Right ventricle myocardium inferior (tissue), 1 donor: ENCODE results near the gene CRIP1. TPM values are rescaled to one million over a fixed set of nuclear protein-coding genes. Genes with fewer than 3 reads are reported as not detected.
A peak's percentile ranks its signal among the peaks of the same experiment; 100 is the strongest.

Experiments
- ATAC-seq: fragments of 200-7000 bp; cut with Tn5 transposase; one replicate; pipeline ENCODE4 v1.9.1; 2020; ENCODE audit warnings: mild to moderate bottlenecking, moderate library complexity
- DNase-seq: peaks from one replicate; pipeline ENCODE4 v3.0.0; 2021; ENCODE audit errors: missing footprints
- intact Hi-C: fragments of 100-400 bp; cut with DNase I; formaldehyde crosslinking; loops from one replicate; pipeline ENCODE4 v1.11.0; 2022
- total RNA-seq: library from RNA; stranded (reverse); fragmentation: NEBNext Ultra II Directional; extraction: Animal tissue kit (Norgen Biotek cat#: 25700); gene quantifications from one replicate; pipeline ENCODE4 v1.2.1, GENCODE V29; 2021
- donor health status: DM: no; HTN: yes; CAD: no; lungs with severe emphysema.

Gene CRIP1
- total RNA-seq, 1 donor from 2014 or later, result 82.0 TPM

GRCh38 chr14:105497671-105498429 is 11.2 kb downstream of the CRIP1 start:
- DNase-seq (peak; percentile 45), ATAC-seq (no peak)
- intact Hi-C loops, result no loop called here

GRCh38 chr14:105498430-105499255 is 12.0 kb downstream of the CRIP1 start:
- ATAC-seq (no peak), DNase-seq (peak; percentile 72)
- intact Hi-C loops, result no loop called here

- intact Hi-C loops, result no loop called here
- ATAC-seq, result no peak
- DNase-seq, result peak; percentile 69
Measured at GRCh38 chr14:105499256-105500035, 12.8 kb downstream of the CRIP1 start.

- DNase-seq (peak; percentile 33), ATAC-seq (no peak)
- intact Hi-C loops, result no loop called here
Measured at GRCh38 chr14:105500036-105500725, 13.5 kb downstream of the CRIP1 start.

- intact Hi-C loops, result no loop called here
- no peak for DNase-seq
Measured at GRCh38 chr14:105500726-105501101, 14.0 kb downstream of the CRIP1 start.

GRCh38 chr14:105501504-105502291 is 15.0 kb downstream of the CRIP1 start:
- intact Hi-C loops, result no loop called here
- DNase-seq, result peak; percentile 63
- no peak for ATAC-seq

More at GRCh38 chr14:105500726-105501101, 14.0 kb downstream of the CRIP1 start:
- no peak for ATAC-seq

GRCh38 chr14:105502446-105503295 is 16.0 kb downstream of the CRIP1 start:
- intact Hi-C loops, result no loop called here
- no peak for ATAC-seq
- peak; percentile 69 for DNase-seq

- intact Hi-C loops, result no loop called here
- ATAC-seq, result no peak
Measured at GRCh38 chr14:105503296-105503640, 16.6 kb downstream of the CRIP1 start.

GRCh38 chr14:105503935-105504692 is 17.4 kb downstream of the CRIP1 start:
- ATAC-seq (no peak), DNase-seq (peak; percentile 54)
- intact Hi-C loops, result no loop called here

More at GRCh38 chr14:105503296-105503640, 16.6 kb downstream of the CRIP1 start:
- peak; percentile 17 for DNase-seq

GRCh38 chr14:105505101-105505500 is 18.4 kb downstream of the CRIP1 start:
- intact Hi-C loops, result no loop called here
- DNase-seq (peak; percentile 15), ATAC-seq (no peak)

GRCh38 chr14:105507247-105507646 is 20.6 kb downstream of the CRIP1 start:
- ATAC-seq, result no peak
- DNase-seq, result peak; percentile 15
- intact Hi-C loops, result no loop called here

GRCh38 chr14:105508069-105508468 is 21.4 kb downstream of the CRIP1 start:
- ATAC-seq, result no peak
- intact Hi-C loops, result no loop called here

GRCh38 chr14:105508601-105509000 is 21.9 kb downstream of the CRIP1 start:
- ATAC-seq (no peak), DNase-seq (peak; percentile 53)
- intact Hi-C loops, result no loop called here

More at GRCh38 chr14:105508069-105508468, 21.4 kb downstream of the CRIP1 start:
- peak; percentile 47 for DNase-seq

GRCh38 chr14:105517096-105517495 is 30.4 kb downstream of the CRIP1 start:
- ATAC-seq, result no peak
- intact Hi-C loops, result no loop called here
- no peak for DNase-seq

GRCh38 chr14:105519946-105520698 is 33.4 kb downstream of the CRIP1 start:
- ATAC-seq (no peak), DNase-seq (no peak)
- intact Hi-C loops, result no loop called here

- intact Hi-C loops, result no loop called here
- no peak for ATAC-seq
- peak; percentile 11 for DNase-seq
Measured at GRCh38 chr14:105525326-105525725, 38.6 kb downstream of the CRIP1 start.
